ENCODE data around the gene PRIMA1.

PRIMA1 gene

GRCh38 chr14:93703941-93704340 is 84.3 kb downstream of the PRIMA1 start:
- H3K9me2 ChIP-seq (replicated peaks; ENCODE audit: control insufficient read depth, low read length) = no peaks in the 10 kb centered on the region
- no peaks in the 10 kb centered on the region for H3F3A ChIP-seq (ENCODE audit: control insufficient read depth, insufficient read depth)
- H3K79me2 ChIP-seq (ENCODE audit: control insufficient read depth, low read length) = no peaks in the 10 kb centered on the region
- H3K27me3 ChIP-seq (ENCODE audit: control insufficient read depth, low read length) = no peaks in the 10 kb centered on the region; the same call in 1 of the 2 replicates
- no peaks in the 10 kb centered on the region for H3K36me3 ChIP-seq (ENCODE audit: control insufficient read depth, low read length)
- no peaks in the 10 kb centered on the region for H3K9me3 ChIP-seq (ENCODE audit: control insufficient read depth, insufficient read depth, low read length)
- no peak overlapping the region for H3K4me2 ChIP-seq (ENCODE audit: low read length)
- H3K4me1 ChIP-seq (ENCODE audit: control insufficient read depth, low read length) = no peaks in the 10 kb centered on the region
- no peak overlapping the region for H3K4me3 ChIP-seq (ENCODE audit: low read length)
- H4K20me1 ChIP-seq (ENCODE audit: control insufficient read depth, insufficient read depth, low read depth, low read length) = no peaks in the 10 kb centered on the region
- H3K27ac ChIP-seq (ENCODE audit: low read depth, low read length) = no peak overlapping the region
- TF ChIP-seq EZH2phosphoT487 (IDR thresholded peaks at IDR 0.05; ENCODE audit: borderline replicate concordance, low read length) = no peak
- TF ChIP-seq, protein P1, sequence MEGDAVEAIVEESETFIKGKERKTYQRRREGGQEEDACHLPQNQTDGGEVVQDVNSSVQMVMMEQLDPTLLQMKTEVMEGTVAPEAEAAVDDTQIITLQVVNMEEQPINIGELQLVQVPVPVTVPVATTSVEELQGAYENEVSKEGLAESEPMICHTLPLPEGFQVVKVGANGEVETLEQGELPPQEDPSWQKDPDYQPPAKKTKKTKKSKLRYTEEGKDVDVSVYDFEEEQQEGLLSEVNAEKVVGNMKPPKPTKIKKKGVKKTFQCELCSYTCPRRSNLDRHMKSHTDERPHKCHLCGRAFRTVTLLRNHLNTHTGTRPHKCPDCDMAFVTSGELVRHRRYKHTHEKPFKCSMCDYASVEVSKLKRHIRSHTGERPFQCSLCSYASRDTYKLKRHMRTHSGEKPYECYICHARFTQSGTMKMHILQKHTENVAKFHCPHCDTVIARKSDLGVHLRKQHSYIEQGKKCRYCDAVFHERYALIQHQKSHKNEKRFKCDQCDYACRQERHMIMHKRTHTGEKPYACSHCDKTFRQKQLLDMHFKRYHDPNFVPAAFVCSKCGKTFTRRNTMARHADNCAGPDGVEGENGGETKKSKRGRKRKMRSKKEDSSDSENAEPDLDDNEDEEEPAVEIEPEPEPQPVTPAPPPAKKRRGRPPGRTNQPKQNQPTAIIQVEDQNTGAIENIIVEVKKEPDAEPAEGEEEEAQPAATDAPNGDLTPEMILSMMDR (IDR thresholded peaks at IDR 0.05; ENCODE audit: low read depth, low read length, poor library complexity, severe bottlenecking) = no peak

DNA sequence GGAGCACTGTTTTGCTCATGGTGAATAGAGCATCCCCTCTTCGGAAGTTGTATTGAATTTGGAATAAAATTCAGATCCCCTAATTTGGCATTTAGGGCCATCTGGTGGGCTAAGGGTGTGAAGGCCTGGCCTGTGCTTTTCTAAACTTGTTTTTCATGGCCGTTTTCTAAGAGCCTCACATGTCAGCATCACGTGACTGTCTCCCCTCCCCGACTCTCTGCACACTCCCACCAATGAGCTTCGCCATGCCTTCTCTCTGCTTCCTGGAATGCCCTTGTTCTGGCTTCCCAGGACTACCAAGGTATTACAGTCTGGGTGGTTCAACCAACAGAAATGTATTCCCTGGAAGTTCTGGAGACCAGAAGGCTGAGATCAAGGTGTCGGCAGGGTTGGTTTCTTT is 85.3 kb downstream of the PRIMA1 start:
- Histone ChIP-seq H3K27me3 (ENCODE audit: control insufficient read depth, low read length) (no peaks in the 10 kb centered on the region; the same call in 1 of the 2 replicates), H3K9me3 (ENCODE audit: control insufficient read depth, insufficient read depth, low read length) (no peaks in the 10 kb centered on the region), H3K27ac (ENCODE audit: low read depth, low read length) (no peak overlapping the region)

DNA sequence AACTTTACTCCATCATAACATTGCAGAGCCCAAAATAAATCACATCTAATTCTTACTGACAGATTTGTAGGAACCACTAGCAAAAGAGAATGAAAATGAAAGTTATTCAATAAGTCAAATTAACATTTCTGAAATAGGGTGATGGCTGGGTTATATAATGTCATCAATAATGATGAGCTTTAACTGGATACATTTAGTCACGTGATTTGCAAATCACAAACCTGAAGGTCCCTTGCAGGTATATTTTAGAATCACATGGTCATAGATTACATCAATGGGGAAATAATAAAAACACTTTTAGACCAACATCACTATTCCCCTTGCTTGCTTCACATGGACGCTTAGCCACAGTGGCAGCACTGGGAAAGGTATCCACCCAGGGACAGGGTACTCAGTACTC is 86.7 kb downstream of the PRIMA1 start:
- H3K27me3 ChIP-seq (ENCODE audit: control insufficient read depth, low read length) = no peaks in the 10 kb centered on the region; the same call in 1 of the 2 replicates
- no peak overlapping the region for H3K4me3 ChIP-seq (ENCODE audit: low read length)
- no peaks in the 10 kb centered on the region for H4K20me1 ChIP-seq (ENCODE audit: control insufficient read depth, insufficient read depth, low read depth, low read length)
- no peaks in the 10 kb centered on the region for H3F3A ChIP-seq (ENCODE audit: control insufficient read depth, insufficient read depth)
- TF ChIP-seq EZH2phosphoT487 (IDR thresholded peaks at IDR 0.05; ENCODE audit: borderline replicate concordance, low read length) = no peak
- TF ChIP-seq, protein P1 (IDR thresholded peaks at IDR 0.05; ENCODE audit: low read depth, low read length, poor library complexity, severe bottlenecking) = no peak
- H3K4me2 ChIP-seq (ENCODE audit: low read length) = no peak overlapping the region
- no peaks in the 10 kb centered on the region for H3K79me2 ChIP-seq (ENCODE audit: control insufficient read depth, low read length)
- H3K9me2 ChIP-seq (replicated peaks; ENCODE audit: control insufficient read depth, low read length) = no peaks in the 10 kb centered on the region
- H3K9me3 ChIP-seq (ENCODE audit: control insufficient read depth, insufficient read depth, low read length) = no peaks in the 10 kb centered on the region
- H3K4me1 ChIP-seq (ENCODE audit: control insufficient read depth, low read length) = no peaks in the 10 kb centered on the region
- no peaks in the 10 kb centered on the region for H3K36me3 ChIP-seq (ENCODE audit: control insufficient read depth, low read length)
- no peak overlapping the region for H3K27ac ChIP-seq (ENCODE audit: low read depth, low read length)

More for the DNA sequence above, 85.3 kb downstream of the PRIMA1 start:
- no peak for TF ChIP-seq EZH2phosphoT487 (IDR thresholded peaks at IDR 0.05; ENCODE audit: borderline replicate concordance, low read length)
- TF ChIP-seq, protein P1 (IDR thresholded peaks at IDR 0.05; ENCODE audit: low read depth, low read length, poor library complexity, severe bottlenecking) = no peak
- no peak overlapping the region for H3K4me3 ChIP-seq (ENCODE audit: low read length)
- no peaks in the 10 kb centered on the region for H3K36me3 ChIP-seq (ENCODE audit: control insufficient read depth, low read length)
- H3K79me2 ChIP-seq (ENCODE audit: control insufficient read depth, low read length) = no peaks in the 10 kb centered on the region
- H3K9me2 ChIP-seq (replicated peaks; ENCODE audit: control insufficient read depth, low read length) = no peaks in the 10 kb centered on the region
- no peaks in the 10 kb centered on the region for H3F3A ChIP-seq (ENCODE audit: control insufficient read depth, insufficient read depth)
- no peaks in the 10 kb centered on the region for H3K4me1 ChIP-seq (ENCODE audit: control insufficient read depth, low read length)
- H3K4me2 ChIP-seq (ENCODE audit: low read length) = no peak overlapping the region
- no peaks in the 10 kb centered on the region for H4K20me1 ChIP-seq (ENCODE audit: control insufficient read depth, insufficient read depth, low read depth, low read length)
